NT2/D1 (cell line): ENCODE results near the gene EN2.

Experiments
- DNase-seq: peaks from one replicate; pipeline ENCODE4 v3.0.0-alpha.2; 2011; ENCODE audit warnings: low read depth, low spot score
- H3K27me3 ChIP-seq: 2 replicates; pipeline ENCODE4 v1.6.0; 2011; ENCODE audit warnings: mild to moderate bottlenecking; ENCODE audit not compliant: insufficient read length, insufficient read depth
- H3K36me3 ChIP-seq: 2 replicates; pipeline ENCODE4 v1.6.1; 2011; ENCODE audit warnings: mild to moderate bottlenecking, low read length, mixed read lengths; ENCODE audit not compliant: insufficient read depth, insufficient read length
- H3K4me1 ChIP-seq: 2 replicates; pipeline ENCODE4 v1.5.1; 2011; ENCODE audit not compliant: insufficient read depth, insufficient read length
- H3K4me3 ChIP-seq: 2 replicates; pipeline ENCODE4 v1.5.1; 2011; ENCODE audit warnings: low read depth; ENCODE audit not compliant: insufficient read length
- H3K9ac ChIP-seq: 2 replicates; pipeline ENCODE4 v1.6.0; 2011; ENCODE audit warnings: low read depth; ENCODE audit not compliant: insufficient read length
- H3K9me3 ChIP-seq: 2 replicates; pipeline ENCODE4 v1.5.1; 2011; ENCODE audit warnings: mild to moderate bottlenecking, low read length; ENCODE audit not compliant: insufficient read depth
- SUZ12 ChIP-seq: IDR thresholded peaks from 2 replicates; pipeline ENCODE4 v1.6.1; 2011; ENCODE audit not compliant: insufficient read length, insufficient read depth; ENCODE audit errors: extremely low read depth
- YY1 ChIP-seq: IDR thresholded peaks from 2 replicates; pipeline ENCODE4 v1.6.1; 2011; ENCODE audit not compliant: insufficient read length, insufficient read depth
- ZNF274 ChIP-seq: IDR thresholded peaks from 2 replicates; pipeline ENCODE4 v1.6.1; 2011; ENCODE audit warnings: mild to moderate bottlenecking, low read depth, low read length

EN2 gene

GRCh38 chr7:155462163-155462735 lies 4.3 kb downstream of the EN2 start:
- Histone ChIP-seq H3K27me3 (peaks cover 95% of the 10 kb centered on the region), H3K9ac (no peak overlapping the region), H3K36me3 (no peaks in the 10 kb centered on the region), H3K4me3 (no peak overlapping the region), H3K4me1 (peaks cover 6% of the 10 kb centered on the region), H3K9me3 (no peaks in the 10 kb centered on the region)
- TF ChIP-seq ZNF274: no peak
- no peak for TF ChIP-seq YY1
- DNase-seq: no peak

- Histone ChIP-seq H3K27me3 (peaks cover 99% of the 10 kb centered on the region), H3K9me3 (no peaks in the 10 kb centered on the region), H3K4me3 (no peak overlapping the region), H3K4me1 (peaks cover 8% of the 10 kb centered on the region), H3K9ac (no peak overlapping the region), H3K36me3 (no peaks in the 10 kb centered on the region)
- TF ChIP-seq ZNF274 (no peak), YY1 (no peak), SUZ12 (no peak)
- no peak for DNase-seq
These were observed 5.3 kb downstream of the EN2 start for GRCh38 chr7:155463114-155463811.

GRCh38 chr7:155464183-155464582 lies 6.3 kb downstream of the EN2 start:
- H3K4me3 ChIP-seq: no peak overlapping the region
- H3K9me3 ChIP-seq: no peaks in the 10 kb centered on the region
- peaks cover 7% of the 10 kb centered on the region for H3K4me1 ChIP-seq
- TF ChIP-seq YY1 (no peak), SUZ12 (no peak), ZNF274 (no peak)
- H3K9ac ChIP-seq: no peak overlapping the region
- peaks cover 99% of the 10 kb centered on the region for H3K27me3 ChIP-seq
- no peak for DNase-seq
- no peaks in the 10 kb centered on the region for H3K36me3 ChIP-seq

- no peak for TF ChIP-seq ZNF274
- peak; percentile 23 for TF ChIP-seq SUZ12
- no peak overlapping the region for H3K4me3 ChIP-seq
- H3K4me1 ChIP-seq: peaks cover 4% of the 10 kb centered on the region
- DNase-seq: no peak
- H3K9me3 ChIP-seq: no peaks in the 10 kb centered on the region
- H3K36me3 ChIP-seq: no peaks in the 10 kb centered on the region
- H3K27me3 ChIP-seq: peaks cover 99% of the 10 kb centered on the region
- no peak overlapping the region for H3K9ac ChIP-seq
These were observed 7.2 kb downstream of the EN2 start for GRCh38 chr7:155464948-155465739.

GRCh38 chr7:155465761-155466141 lies 7.8 kb downstream of the EN2 start:
- Histone ChIP-seq H3K4me1 (peaks cover 4% of the 10 kb centered on the region), H3K4me3 (no peak overlapping the region), H3K9ac (no peak overlapping the region), H3K36me3 (no peaks in the 10 kb centered on the region), H3K27me3 (peaks cover 99% of the 10 kb centered on the region), H3K9me3 (no peaks in the 10 kb centered on the region)
- DNase-seq: no peak
- TF ChIP-seq ZNF274 (no peak), YY1 (no peak), SUZ12 (no peak)

GRCh38 chr7:155466142-155466813 lies 8.3 kb downstream of the EN2 start:
- TF ChIP-seq YY1 (no peak), SUZ12 (peak; percentile 30), ZNF274 (no peak)
- H3K4me3 ChIP-seq: peak overlapping the region; percentile 18
- peaks cover 99% of the 10 kb centered on the region for H3K27me3 ChIP-seq
- H3K4me1 ChIP-seq: peaks cover 4% of the 10 kb centered on the region
- H3K36me3 ChIP-seq: no peaks in the 10 kb centered on the region
- no peaks in the 10 kb centered on the region for H3K9me3 ChIP-seq
- DNase-seq: no peak
- H3K9ac ChIP-seq: no peak overlapping the region

- no peak overlapping the region for H3K9ac ChIP-seq
- peak overlapping the region; percentile 18 for H3K4me3 ChIP-seq
- peaks cover 4% of the 10 kb centered on the region for H3K4me1 ChIP-seq
- DNase-seq: peak; percentile 76
- H3K9me3 ChIP-seq: no peaks in the 10 kb centered on the region
- no peaks in the 10 kb centered on the region for H3K36me3 ChIP-seq
- TF ChIP-seq SUZ12: peak; percentile 73
- no peak for TF ChIP-seq YY1
- no peak for TF ChIP-seq ZNF274
- H3K27me3 ChIP-seq: peaks cover 99% of the 10 kb centered on the region
These were observed 9.1 kb downstream of the EN2 start for GRCh38 chr7:155466814-155467733.
